Lower leg skin (tissue), 4 donors: Measurements from ENCODE around the gene DEPDC7. TPM values are rescaled to one million over a fixed set of nuclear protein-coding genes. Genes with fewer than 3 reads are reported as not detected.

Source experiments
- DNase-seq, 2 donors: peaks; one replicate each; pipeline ENCODE4 v3.0.0-alpha.2; 2019; ENCODE audit warnings: low spot score in 2 of 2
- H3K4me3 ChIP-seq: fragments of 200-600 bp; sonication (generic); 2 replicates; pipeline ENCODE4 v1.5.1; 2017; ENCODE audit warnings: mild to moderate bottlenecking, low read depth; ENCODE audit not compliant: poor library complexity, severe bottlenecking
- POLR2A ChIP-seq, 2 donors: fragments of 450-650 bp; IDR thresholded peaks; one replicate each; pipeline ENCODE4 v1.6.1; 2016 to 2017; ENCODE audit warnings: antibody characterized with exemption in 2 of 2, mild to moderate bottlenecking in 1 of 2, moderate library complexity in 1 of 2
- WGBS, 2 donors: methylation state at CpG; one replicate each; pipeline ENCODE4 v1.1.5; 2018; 5-methylcytosine and 5-hydroxymethylcytosine counted together
- intact Hi-C: fragments of 100-400 bp; cut with DNase I; formaldehyde crosslinking; loops from one replicate; pipeline ENCODE4 v1.15.0; 2023; ENCODE audit warnings: low total_unique reads
- total RNA-seq, 4 donors: library from RNA; depleted of rRNA; stranded (reverse); fragments of >200 nt; gene quantifications; one replicate each; pipeline ENCODE4 v1.1.0, GENCODE V29; 2016
- TF ChIP-seq, protein P1 (sequence below), 3 donors: fragments of 450-650 bp; IDR thresholded peaks; one replicate each; pipeline ENCODE4 v1.5.1; 2016; ENCODE audit warnings: antibody characterized with exemption in 3 of 3, mild to moderate bottlenecking in 3 of 3, moderate library complexity in 2 of 3

DEPDC7 gene
- total RNA-seq, 4 donors from 2014 or later: 2.7 to 5.3 (median 4.0) TPM

DNA sequence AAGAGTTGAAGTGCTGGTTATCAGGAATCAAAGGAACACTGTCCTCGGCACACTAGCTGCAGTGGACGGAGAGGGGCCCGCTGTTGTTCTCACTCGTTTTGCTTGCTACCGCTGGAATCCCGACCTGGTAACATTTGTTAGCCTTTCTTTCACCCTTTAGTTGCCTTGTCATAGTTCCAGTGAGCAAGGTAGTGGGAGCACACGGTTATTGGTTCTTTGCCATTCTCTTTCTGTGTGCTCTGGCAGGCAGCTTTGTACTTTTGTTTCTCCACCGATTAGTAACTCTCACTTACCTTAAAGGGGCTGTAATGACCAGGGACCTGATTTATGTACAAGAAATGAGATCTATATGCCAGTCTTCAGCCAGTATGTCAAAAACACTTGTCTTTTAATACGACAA is 1.8 kb downstream of the DEPDC7 start:
- intact Hi-C loops: no loop called here
- H3K4me3 ChIP-seq: no peak overlapping the region
- WGBS, 2 donors: 55 to 72% methylated on average over 9 of the region's 9 CpGs
- DNase-seq: no peak
- TF ChIP-seq POLR2A (IDR thresholded peaks at IDR 0.05): no peak
- TF ChIP-seq, protein P1, sequence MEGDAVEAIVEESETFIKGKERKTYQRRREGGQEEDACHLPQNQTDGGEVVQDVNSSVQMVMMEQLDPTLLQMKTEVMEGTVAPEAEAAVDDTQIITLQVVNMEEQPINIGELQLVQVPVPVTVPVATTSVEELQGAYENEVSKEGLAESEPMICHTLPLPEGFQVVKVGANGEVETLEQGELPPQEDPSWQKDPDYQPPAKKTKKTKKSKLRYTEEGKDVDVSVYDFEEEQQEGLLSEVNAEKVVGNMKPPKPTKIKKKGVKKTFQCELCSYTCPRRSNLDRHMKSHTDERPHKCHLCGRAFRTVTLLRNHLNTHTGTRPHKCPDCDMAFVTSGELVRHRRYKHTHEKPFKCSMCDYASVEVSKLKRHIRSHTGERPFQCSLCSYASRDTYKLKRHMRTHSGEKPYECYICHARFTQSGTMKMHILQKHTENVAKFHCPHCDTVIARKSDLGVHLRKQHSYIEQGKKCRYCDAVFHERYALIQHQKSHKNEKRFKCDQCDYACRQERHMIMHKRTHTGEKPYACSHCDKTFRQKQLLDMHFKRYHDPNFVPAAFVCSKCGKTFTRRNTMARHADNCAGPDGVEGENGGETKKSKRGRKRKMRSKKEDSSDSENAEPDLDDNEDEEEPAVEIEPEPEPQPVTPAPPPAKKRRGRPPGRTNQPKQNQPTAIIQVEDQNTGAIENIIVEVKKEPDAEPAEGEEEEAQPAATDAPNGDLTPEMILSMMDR (IDR thresholded peaks at IDR 0.05): no peak

DNA sequence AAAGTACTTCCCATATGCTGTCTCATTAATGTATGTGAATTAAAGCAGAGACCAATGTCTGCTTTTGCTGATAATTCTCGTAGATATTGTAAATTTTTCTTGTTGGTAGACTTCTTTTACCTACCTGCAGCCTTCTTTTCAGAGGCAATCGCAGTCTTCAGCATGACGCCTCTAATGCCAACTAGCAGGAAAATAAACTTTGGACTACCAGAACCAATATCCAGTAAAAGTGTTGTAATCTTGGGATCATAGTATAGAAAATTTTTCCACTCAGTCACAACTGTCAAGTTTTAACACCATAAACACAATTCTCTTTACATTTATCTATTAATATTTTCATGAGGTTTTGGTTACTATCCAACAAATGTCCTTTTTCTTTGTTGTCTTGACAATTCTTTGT is 2.3 kb downstream of the DEPDC7 start:
- TF ChIP-seq POLR2A (IDR thresholded peaks at IDR 0.05): no peak
- TF ChIP-seq, protein P1 (IDR thresholded peaks at IDR 0.05): no peak
- no peak for DNase-seq
- intact Hi-C loops: no loop called here
- 85 to 86% methylated on average over 3 of the region's 3 CpGs for WGBS, 2 donors
- no peak overlapping the region for H3K4me3 ChIP-seq

DNA sequence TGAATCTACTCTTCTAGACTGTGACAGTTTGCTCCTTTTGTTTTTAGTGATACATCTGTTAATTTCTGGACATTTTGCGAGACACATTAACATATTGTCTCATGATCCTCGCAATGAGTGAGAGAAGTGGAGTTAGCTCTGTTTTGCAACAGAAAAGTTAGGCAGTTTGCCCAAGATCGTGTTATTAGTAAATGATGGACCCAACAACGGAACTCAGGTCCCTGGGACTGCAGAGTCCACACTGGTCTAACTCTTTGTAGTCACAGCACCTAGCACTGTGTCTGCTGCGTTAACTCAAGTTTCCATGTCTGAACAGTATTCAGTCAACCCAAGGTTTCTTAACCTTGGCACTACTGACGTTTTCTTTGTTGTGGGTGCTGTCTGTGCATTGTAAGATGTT is 3.2 kb downstream of the DEPDC7 start:
- intact Hi-C loops: no loop called here
- 89 to 91% methylated on average over 6 of the region's 6 CpGs for WGBS, 2 donors
- DNase-seq: no peak
- H3K4me3 ChIP-seq: no peak overlapping the region
- TF ChIP-seq POLR2A (IDR thresholded peaks at IDR 0.05): no peak

DNA sequence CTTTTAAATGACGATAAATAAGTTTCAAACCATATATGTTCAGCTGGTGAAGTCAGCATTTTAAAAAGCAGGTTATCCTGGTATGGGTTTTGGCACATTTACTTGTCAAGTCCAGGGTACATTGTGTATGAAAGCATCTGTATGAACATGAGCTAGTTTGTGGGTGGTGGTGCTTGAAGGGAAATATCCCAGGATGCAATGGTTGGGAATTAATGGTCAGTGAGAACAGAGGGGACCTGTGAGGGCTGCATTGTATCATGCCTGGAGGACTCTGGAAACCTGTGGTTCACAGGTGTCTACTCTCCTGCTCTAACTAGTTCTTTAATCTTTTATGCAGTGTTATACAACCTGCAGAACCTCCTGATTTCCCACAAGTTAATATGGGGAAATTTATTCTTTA is 5.8 kb downstream of the DEPDC7 start:
- 63 to 79% methylated on average over 1 of the region's 1 CpG for WGBS, 2 donors
- no peak for TF ChIP-seq POLR2A (IDR thresholded peaks at IDR 0.05)
- TF ChIP-seq, protein P1 (IDR thresholded peaks at IDR 0.05): no peak
- H3K4me3 ChIP-seq: no peak overlapping the region
- intact Hi-C loops: no loop called here
- DNase-seq: no peak

DNA sequence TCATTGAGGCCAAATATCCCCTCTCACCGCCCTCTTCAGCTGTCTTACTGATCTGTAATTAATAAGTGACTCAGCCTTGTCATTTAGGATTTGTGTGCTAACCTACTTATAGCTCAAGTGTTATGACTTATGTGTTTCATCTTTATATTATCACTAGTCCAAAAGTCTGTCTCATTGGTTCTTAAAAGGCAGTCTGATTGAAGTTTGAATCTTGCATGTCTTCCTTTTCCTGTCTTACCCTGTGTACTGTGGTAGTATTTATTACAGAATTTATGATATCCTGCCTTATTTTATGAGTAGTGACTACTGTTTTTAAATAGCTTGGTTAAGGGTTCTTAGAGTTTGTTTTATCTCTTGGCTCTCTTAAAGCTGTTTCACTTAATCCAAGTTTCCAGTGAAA is 6.3 kb downstream of the DEPDC7 start:
- intact Hi-C loops: no loop called here
- no peak for DNase-seq
- H3K4me3 ChIP-seq: no peak overlapping the region
- TF ChIP-seq, protein P1 (IDR thresholded peaks at IDR 0.05): no peak
- no peak for TF ChIP-seq POLR2A (IDR thresholded peaks at IDR 0.05)
- WGBS, 2 donors: 42 to 52% methylated on average over 1 of the region's 1 CpG

DNA sequence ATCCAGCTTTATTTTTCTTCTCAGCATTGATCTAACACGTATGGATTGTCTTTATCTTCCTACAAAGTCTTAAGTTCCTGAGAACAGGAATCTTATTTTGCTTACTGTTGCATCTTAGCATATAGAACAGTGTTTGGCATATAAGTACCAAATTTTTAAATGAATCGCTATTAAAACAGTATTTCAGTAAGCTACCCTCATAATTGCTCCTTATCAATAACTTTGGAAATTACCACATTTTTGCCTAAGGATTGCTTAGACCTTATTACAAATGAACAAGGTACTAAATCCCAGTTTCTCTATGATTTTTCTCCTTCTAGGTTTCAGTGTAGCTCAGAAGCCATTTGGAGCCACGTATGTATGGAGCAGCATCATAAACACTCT is 9.7 kb downstream of the DEPDC7 start:
- intact Hi-C loops: no loop called here
- TF ChIP-seq POLR2A (IDR thresholded peaks at IDR 0.05): no peak
- TF ChIP-seq, protein P1 (IDR thresholded peaks at IDR 0.05): no peak
- no peak for DNase-seq
- H3K4me3 ChIP-seq: no peak overlapping the region
- 87 to 95% methylated on average over 3 of the region's 3 CpGs for WGBS, 2 donors
